Right atrium auricular region (tissue), 2 donors: ENCODE measurements around the gene ADORA2B. TPM values are rescaled to one million over a fixed set of nuclear protein-coding genes. Genes with fewer than 3 reads are reported as not detected.
"Not testable (repeated sequence)": the region's sequence is repeated elsewhere in the genome, so short reads cannot be mapped to it uniquely, and the experiment has no call there.

Experiments used
- DNase-seq: peaks from one replicate; pipeline ENCODE4 v3.0.0-alpha.2; 2019; ENCODE audit warnings: low spot score
- H3K27ac ChIP-seq, 2 donors: fragments of 200-600 bp; sonication (generic); 1 replicate in 1 of 2; 2 replicates in 1 of 2; pipeline ENCODE4 v1.5.1; 2016 to 2019
- H3K27me3 ChIP-seq, 2 donors: fragments of 200-600 bp; sonication (generic); one replicate each; pipeline versions ENCODE4 v1.5.1 to v1.6.0; 2017 to 2019
- H3K36me3 ChIP-seq: fragments of 200-600 bp; sonication (generic); one replicate; pipeline ENCODE4 v1.5.1; 2016
- H3K4me1 ChIP-seq, 2 donors: fragments of 200-600 bp; sonication (generic); one replicate each; pipeline versions ENCODE4 v1.5.1 to v1.6.0; 2017 to 2019
- H3K4me3 ChIP-seq, 2 donors: fragments of 200-600 bp; sonication (generic); 1 replicate in 1 of 2; 2 replicates in 1 of 2; pipeline ENCODE4 v1.5.1; 2017 to 2019; ENCODE audit warnings: mild to moderate bottlenecking in 1 of 2, moderate library complexity in 1 of 2
- H3K9me3 ChIP-seq, 2 donors: fragments of 200-600 bp; sonication (generic); one replicate each; pipeline ENCODE4 v1.5.1; 2019
- CTCF ChIP-seq, 2 donors: fragments of 200-600 bp; sonication (generic); IDR thresholded peaks; one replicate each; pipeline ENCODE4 v1.5.1; 2019; ENCODE audit warnings: antibody characterized with exemption in 2 of 2
- total RNA-seq, 2 donors: library from RNA; depleted of rRNA; stranded (reverse); fragments of >200 nt; gene quantifications; one replicate each; pipeline ENCODE4 v1.1.0, GENCODE V29; 2016

The ADORA2B gene
- total RNA-seq = 1 to 10 TPM in 1 of 2 donors, under 1 TPM in 1; 0.59 to 1.0 TPM

GRCh38 chr17:15944759-15945526 lies at the start of gene ADORA2B:
TSS of gene ADORA2B (plus strand) at chr17:15945130. CDS start at chr17:15945249, 119 bp downstream.
- peak; percentile 62 for DNase-seq
- Histone ChIP-seq H3K4me3 (peak within 1 kb of the TSS; percentile 51 to 66), H3K4me1 (peaks cover 0 to 30% of the 10 kb centered on the region in 2 donors), H3K9me3 (no peaks in the 10 kb centered on the region), H3K27ac (peak within 1 kb of the TSS in 1 of 2 donors; percentile 27), H3K27me3 (no peaks in the 10 kb centered on the region), H3K36me3 (no peaks in the 10 kb centered on the region)
- TF ChIP-seq CTCF (IDR thresholded peaks at IDR 0.05) = peak; percentile 52 to 61

GRCh38 chr17:15896277-15896676 lies 48.7 kb upstream of the ADORA2B start:
- no peak for TF ChIP-seq CTCF (IDR thresholded peaks at IDR 0.05)
- Histone ChIP-seq H3K4me1 (peaks cover 0 to 5% of the 10 kb centered on the region in 2 donors), H3K36me3 (no peaks in the 10 kb centered on the region), H3K9me3 (no peaks in the 10 kb centered on the region), H3K27me3 (no peaks in the 10 kb centered on the region), H3K4me3 (no peak overlapping the region), H3K27ac (no peak overlapping the region)
- no peak for DNase-seq

- Histone ChIP-seq H3K36me3 (no peaks in the 10 kb centered on the region), H3K4me1 (peaks cover 0 to 5% of the 10 kb centered on the region in 2 donors), H3K4me3 (no peak overlapping the region), H3K27ac (no peak overlapping the region), H3K9me3 (no peaks in the 10 kb centered on the region), H3K27me3 (no peaks in the 10 kb centered on the region)
- no peak for TF ChIP-seq CTCF (IDR thresholded peaks at IDR 0.05)
- no peak for DNase-seq
These were observed 48.1 kb upstream of the ADORA2B start for GRCh38 chr17:15896834-15897233.

- not testable (repeated sequence) for H3K27ac ChIP-seq, H3K4me1 ChIP-seq, H3K27me3 ChIP-seq, H3K9me3 ChIP-seq, H3K36me3 ChIP-seq, DNase-seq, H3K4me3 ChIP-seq
These were observed 45.3 kb upstream of the ADORA2B start for GRCh38 chr17:15899596-15899995.

- H3K27ac ChIP-seq = no peak overlapping the region
- no peaks in the 10 kb centered on the region for H3K36me3 ChIP-seq
- no peak for TF ChIP-seq CTCF (IDR thresholded peaks at IDR 0.05)
- DNase-seq = no peak
- H3K4me1 ChIP-seq = no peaks in the 10 kb centered on the region
- H3K27me3 ChIP-seq = no peaks in the 10 kb centered on the region
- H3K9me3 ChIP-seq = no peaks in the 10 kb centered on the region
- no peak overlapping the region for H3K4me3 ChIP-seq
These were observed 44.1 kb upstream of the ADORA2B start for GRCh38 chr17:15900871-15901270.

- H3K4me3 ChIP-seq, H3K27ac ChIP-seq, H3K4me1 ChIP-seq, DNase-seq, H3K36me3 ChIP-seq, H3K9me3 ChIP-seq, H3K27me3 ChIP-seq: not testable (repeated sequence)
These were observed 39.7 kb upstream of the ADORA2B start for GRCh38 chr17:15905236-15905635.

- H3K9me3 ChIP-seq = no peaks in the 10 kb centered on the region
- no peak overlapping the region for H3K4me3 ChIP-seq
- DNase-seq = no peak
- H3K36me3 ChIP-seq = no peaks in the 10 kb centered on the region
- H3K27ac ChIP-seq = no peak overlapping the region
- H3K4me1 ChIP-seq = no peaks in the 10 kb centered on the region
- no peaks in the 10 kb centered on the region for H3K27me3 ChIP-seq
- TF ChIP-seq CTCF (IDR thresholded peaks at IDR 0.05) = no peak
These were observed 37.6 kb upstream of the ADORA2B start for GRCh38 chr17:15907290-15907689.
